Measurements from ENCODE around the gene GJA8.
"Not testable (repeated sequence)": the region's sequence is repeated elsewhere in the genome, so short reads cannot be mapped to it uniquely, and the experiment has no call there.

Gene GJA8

DNA sequence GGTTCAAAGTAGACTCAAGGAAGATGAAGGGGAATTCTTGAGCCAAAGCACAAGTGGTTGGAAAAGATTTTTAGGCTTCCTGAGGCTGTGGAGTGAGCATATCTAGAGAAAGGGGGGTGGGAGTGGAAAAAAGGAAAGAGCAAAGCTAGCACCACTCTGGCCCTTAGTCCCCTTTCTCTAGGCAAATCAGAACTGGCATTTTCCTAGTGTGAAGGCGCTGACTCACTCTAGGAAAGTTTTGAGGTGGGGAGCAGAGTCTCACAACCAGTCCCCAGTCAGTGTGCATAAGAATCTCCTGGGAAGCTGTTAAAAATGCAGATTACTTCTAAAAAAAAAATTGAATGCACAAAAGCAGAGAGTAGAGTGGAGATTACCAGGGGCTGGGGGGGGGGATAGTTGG, 22.2 kb downstream of the GJA8 start:
- Histone ChIP-seq H3K4me3 (ENCODE audit: low read depth, low read length) (no peak overlapping the region), H2AFZ (ENCODE audit: insufficient read depth, low read length, poor library complexity) (no peak overlapping the region), H3K4me2 (ENCODE audit: low read length) (no peak overlapping the region), H3K9ac (ENCODE audit: low read length) (no peak overlapping the region), H4K91ac (ENCODE audit: low read depth, low read length) (no peak overlapping the region), H3K18ac (ENCODE audit: low read length) (no peak overlapping the region), H3K4ac (ENCODE audit: low read depth, low read length) (no peak overlapping the region), H3K27ac (ENCODE audit: low read depth, low read length) (no peak overlapping the region), H3K79me1 (ENCODE audit: low read length) (peaks cover 3% of the 10 kb centered on the region), H2BK12ac (ENCODE audit: low read length) (no peak overlapping the region), H3K14ac (ENCODE audit: low read length) (no peak overlapping the region), H3K27me3 (ENCODE audit: insufficient read depth, low read length) (no peaks in the 10 kb centered on the region), H3K9me3 (ENCODE audit: insufficient read depth, low read depth, low read length) (no peaks in the 10 kb centered on the region), H2BK120ac (ENCODE audit: insufficient read depth, low read length, poor library complexity) (no peak overlapping the region), H3K36me3 (ENCODE audit: control insufficient read depth in 1 of 2, insufficient read depth in 2 of 2, low read length in 2 of 2) (no peaks in the 10 kb centered on the region), H3K23ac (ENCODE audit: low read length) (no peak overlapping the region), H4K12ac (ENCODE audit: low read depth, low read length) (no peak overlapping the region), H3K79me2 (ENCODE audit: control insufficient read depth, insufficient read depth, low read length, poor library complexity) (no peaks in the 10 kb centered on the region), H3K4me1 (ENCODE audit: control insufficient read depth in 1 of 2, insufficient read depth in 2 of 2, low read length in 2 of 2) (no peaks in the 10 kb centered on the region), H2BK5ac (ENCODE audit: low read depth, low read length, poor library complexity) (no peak overlapping the region), H2AK5ac (ENCODE audit: low read length) (no peak overlapping the region), H4K8ac (ENCODE audit: low read depth, low read length) (no peak overlapping the region)
- no CpG with 5 or more reads among the region's 1 CpG for WGBS (ENCODE audit: extremely low coverage, insufficient coverage, insufficient read length)
- no peak for DNase-seq

- not testable (repeated sequence) for H2BK12ac ChIP-seq (ENCODE audit: low read length); H4K12ac ChIP-seq (ENCODE audit: low read depth, low read length); H3K23ac ChIP-seq (ENCODE audit: low read length); H2BK120ac ChIP-seq (ENCODE audit: insufficient read depth, low read length, poor library complexity); H3K18ac ChIP-seq (ENCODE audit: low read length); DNase-seq; H3K4ac ChIP-seq (ENCODE audit: low read depth, low read length); H3K79me2 ChIP-seq (ENCODE audit: control insufficient read depth, insufficient read depth, low read length, poor library complexity); H3K4me3 ChIP-seq (ENCODE audit: low read depth, low read length); H3K36me3 ChIP-seq (ENCODE audit: control insufficient read depth in 1 of 2, insufficient read depth in 2 of 2, low read length in 2 of 2); H4K91ac ChIP-seq (ENCODE audit: low read depth, low read length); H3K14ac ChIP-seq (ENCODE audit: low read length); H2AFZ ChIP-seq (ENCODE audit: insufficient read depth, low read length, poor library complexity); H2AK5ac ChIP-seq (ENCODE audit: low read length); H3K27me3 ChIP-seq (ENCODE audit: insufficient read depth, low read length); H3K27ac ChIP-seq (ENCODE audit: low read depth, low read length); H3K4me2 ChIP-seq (ENCODE audit: low read length); H4K8ac ChIP-seq (ENCODE audit: low read depth, low read length); H2BK5ac ChIP-seq (ENCODE audit: low read depth, low read length, poor library complexity); H3K9me3 ChIP-seq (ENCODE audit: insufficient read depth, low read depth, low read length); H3K9ac ChIP-seq (ENCODE audit: low read length); H3K79me1 ChIP-seq (ENCODE audit: low read length); H3K4me1 ChIP-seq (ENCODE audit: control insufficient read depth in 1 of 2, insufficient read depth in 2 of 2, low read length in 2 of 2)
- no CpG with 5 or more reads among the region's 6 CpGs for WGBS (ENCODE audit: extremely low coverage, insufficient coverage, insufficient read length)
Observed at GRCh38 chr1:147927215-147927614, 24.6 kb downstream of the GJA8 start.

DNA sequence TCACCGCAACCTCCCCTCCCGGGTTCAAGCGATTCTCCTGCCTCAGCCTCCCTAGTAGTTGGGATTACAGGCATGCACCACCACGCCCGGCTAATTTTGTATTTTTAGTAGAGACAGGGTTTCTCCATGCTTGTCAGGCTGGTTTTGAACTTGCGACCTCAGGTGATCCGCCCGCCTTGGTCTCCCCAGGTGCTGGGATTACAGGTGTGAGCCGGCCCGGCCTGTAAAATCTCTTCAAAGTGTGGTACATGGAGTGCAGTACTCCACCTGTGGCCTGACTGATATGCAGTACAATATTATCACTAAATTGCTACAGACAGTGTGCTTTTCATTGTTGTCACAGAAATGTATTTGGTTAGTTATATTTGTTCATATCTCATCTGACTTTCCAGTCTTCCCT, 25.1 kb downstream of the GJA8 start:
- H3K9me3 ChIP-seq (ENCODE audit: insufficient read depth, low read depth, low read length); H2BK12ac ChIP-seq (ENCODE audit: low read length); H3K4me1 ChIP-seq (ENCODE audit: control insufficient read depth in 1 of 2, insufficient read depth in 2 of 2, low read length in 2 of 2); H3K23ac ChIP-seq (ENCODE audit: low read length); H2BK5ac ChIP-seq (ENCODE audit: low read depth, low read length, poor library complexity); H3K4ac ChIP-seq (ENCODE audit: low read depth, low read length); H3K27ac ChIP-seq (ENCODE audit: low read depth, low read length); H3K9ac ChIP-seq (ENCODE audit: low read length); H3K79me1 ChIP-seq (ENCODE audit: low read length); H3K18ac ChIP-seq (ENCODE audit: low read length); DNase-seq; H2AFZ ChIP-seq (ENCODE audit: insufficient read depth, low read length, poor library complexity); H2BK120ac ChIP-seq (ENCODE audit: insufficient read depth, low read length, poor library complexity); H3K79me2 ChIP-seq (ENCODE audit: control insufficient read depth, insufficient read depth, low read length, poor library complexity); H4K8ac ChIP-seq (ENCODE audit: low read depth, low read length); H3K27me3 ChIP-seq (ENCODE audit: insufficient read depth, low read length); H2AK5ac ChIP-seq (ENCODE audit: low read length); H4K91ac ChIP-seq (ENCODE audit: low read depth, low read length); H3K14ac ChIP-seq (ENCODE audit: low read length); H3K36me3 ChIP-seq (ENCODE audit: control insufficient read depth in 1 of 2, insufficient read depth in 2 of 2, low read length in 2 of 2); H3K4me3 ChIP-seq (ENCODE audit: low read depth, low read length); H3K4me2 ChIP-seq (ENCODE audit: low read length); H4K12ac ChIP-seq (ENCODE audit: low read depth, low read length): not testable (repeated sequence)
- WGBS (ENCODE audit: extremely low coverage, insufficient coverage, insufficient read length) = no CpG with 5 or more reads among the region's 10 CpGs

- not testable (repeated sequence) for H3K4ac ChIP-seq (ENCODE audit: low read depth, low read length); H3K14ac ChIP-seq (ENCODE audit: low read length); H3K27me3 ChIP-seq (ENCODE audit: insufficient read depth, low read length); H4K12ac ChIP-seq (ENCODE audit: low read depth, low read length); H4K91ac ChIP-seq (ENCODE audit: low read depth, low read length); H3K79me1 ChIP-seq (ENCODE audit: low read length); H2BK5ac ChIP-seq (ENCODE audit: low read depth, low read length, poor library complexity); H2BK12ac ChIP-seq (ENCODE audit: low read length); H3K9me3 ChIP-seq (ENCODE audit: insufficient read depth, low read depth, low read length); H2AK5ac ChIP-seq (ENCODE audit: low read length); H3K23ac ChIP-seq (ENCODE audit: low read length); H2BK120ac ChIP-seq (ENCODE audit: insufficient read depth, low read length, poor library complexity); H3K4me1 ChIP-seq (ENCODE audit: control insufficient read depth in 1 of 2, insufficient read depth in 2 of 2, low read length in 2 of 2); H3K18ac ChIP-seq (ENCODE audit: low read length); H2AFZ ChIP-seq (ENCODE audit: insufficient read depth, low read length, poor library complexity); H3K36me3 ChIP-seq (ENCODE audit: control insufficient read depth in 1 of 2, insufficient read depth in 2 of 2, low read length in 2 of 2); H3K79me2 ChIP-seq (ENCODE audit: control insufficient read depth, insufficient read depth, low read length, poor library complexity)
- whole genome bisulfite sequencing (ENCODE audit: extremely low coverage, insufficient coverage, insufficient read length) = no CpG with 5 or more reads among the region's 72 CpGs
- DNase-seq = peak; percentile 90 to 93
- H3K27ac ChIP-seq (ENCODE audit: low read depth, low read length) = peak within 1 kb of the TSS; percentile 43
- peak within 1 kb of the TSS; percentile 2 for H4K8ac ChIP-seq (ENCODE audit: low read depth, low read length)
- H3K9ac ChIP-seq (ENCODE audit: low read length) = peak within 1 kb of the TSS; percentile 31
- H3K4me2 ChIP-seq (ENCODE audit: low read length) = peak within 1 kb of the TSS; percentile 50
- H3K4me3 ChIP-seq (ENCODE audit: low read depth, low read length) = peak within 1 kb of the TSS; percentile 86
Observed at GRCh38 chr1:147928236-147929132, 25.9 kb downstream of the GJA8 start, which contains the start of gene GPR89B. Gene GPR89B (plus strand): TSS chr1:147928420. CDS start chr1:147928537, 117 bp downstream.
